Measurements from ENCODE around the gene EIF5AL1.
"Not testable (repeated sequence)": the region's sequence is repeated elsewhere in the genome, so short reads cannot be mapped to it uniquely, and the experiment has no call there.

Gene EIF5AL1

DNA sequence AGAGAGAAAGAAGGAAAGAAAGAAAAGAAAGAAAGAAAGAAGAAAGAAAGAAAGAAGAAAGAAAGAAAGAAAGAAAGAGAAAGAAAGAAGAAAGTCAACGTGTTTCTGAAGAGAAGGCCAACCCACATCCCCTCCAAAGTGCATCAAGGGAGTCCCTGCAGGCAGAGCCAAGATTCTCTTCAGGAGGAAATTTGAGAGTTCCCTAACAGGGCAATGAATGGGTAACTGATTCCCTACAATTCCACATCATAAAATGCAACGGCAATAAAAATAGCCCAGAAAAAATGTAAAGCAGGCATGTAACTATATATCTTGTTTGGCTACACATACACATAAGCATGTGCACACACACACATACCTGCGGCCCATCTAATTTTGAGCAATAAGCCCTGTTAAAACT, 32.1 kb downstream of the EIF5AL1 start:
- H3K9me3 Mint-ChIP-seq; H3K4me3 Mint-ChIP-seq; H3K27me3 Mint-ChIP-seq (ENCODE audit: low read depth); H3K36me3 Mint-ChIP-seq (ENCODE audit: low read depth); DNase-seq (ENCODE audit: low spot score); H3K27ac Mint-ChIP-seq: not testable (repeated sequence)
- H3K4me1 Mint-ChIP-seq (ENCODE audit: low read depth), result peaks cover 34% of the 10 kb centered on the region

DNA sequence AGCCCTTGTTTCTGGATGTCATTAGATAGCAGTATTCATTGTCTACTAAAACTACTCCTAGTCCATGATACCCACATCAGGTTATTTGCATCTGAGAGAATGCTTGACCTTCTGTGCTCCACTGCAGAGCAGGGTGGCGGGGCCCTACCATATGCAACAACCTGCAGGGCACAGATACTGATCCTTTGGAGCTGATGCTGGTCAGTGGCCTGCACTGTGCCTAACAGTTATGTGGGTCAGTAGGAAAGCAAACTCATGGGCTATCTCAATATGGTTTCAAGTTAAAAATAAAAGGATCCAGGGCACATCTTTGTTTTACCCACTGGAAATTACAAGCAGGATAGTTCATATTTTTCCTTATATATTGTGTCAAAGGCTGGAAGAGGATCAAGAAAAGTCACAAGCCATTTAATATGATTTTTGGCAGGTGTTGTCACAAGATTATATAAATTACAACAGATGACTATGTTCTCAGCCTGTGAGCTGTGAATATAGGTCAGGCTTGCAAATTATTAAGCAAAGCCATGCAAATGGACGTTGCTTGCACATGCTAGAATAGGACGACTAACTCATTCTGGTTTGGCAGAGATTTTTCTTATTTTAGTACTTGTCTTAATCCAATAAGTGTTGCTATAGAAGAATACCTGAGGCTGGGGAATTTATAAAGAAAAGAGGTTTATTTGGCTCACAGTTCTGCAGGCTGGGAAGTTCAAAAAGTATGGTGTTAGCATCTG, 32.8 kb downstream of the EIF5AL1 start:
- not testable (repeated sequence) for DNase-seq (ENCODE audit: low spot score); H3K9me3 Mint-ChIP-seq; H3K36me3 Mint-ChIP-seq (ENCODE audit: low read depth); H3K4me3 Mint-ChIP-seq; H3K27ac Mint-ChIP-seq; H3K27me3 Mint-ChIP-seq (ENCODE audit: low read depth)
- peaks cover 34% of the 10 kb centered on the region for H3K4me1 Mint-ChIP-seq (ENCODE audit: low read depth)

DNA sequence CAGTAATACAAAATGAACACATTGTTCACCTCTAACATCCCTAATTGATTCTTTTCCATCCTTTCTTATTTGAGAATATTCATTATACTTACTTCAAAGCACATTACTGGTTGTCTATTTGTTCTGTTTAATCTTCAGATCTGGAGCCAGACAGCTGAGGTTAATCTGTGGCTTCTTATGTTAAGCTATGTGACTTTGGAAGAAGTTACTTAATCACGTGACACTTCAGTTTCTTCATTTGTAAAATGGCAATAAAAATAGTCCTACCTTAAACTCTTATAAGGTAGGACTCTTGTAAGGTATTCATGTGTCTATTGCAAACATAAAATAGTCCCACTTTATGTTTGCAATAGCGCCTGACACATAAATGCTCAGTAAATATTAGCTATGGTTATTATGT, 34.8 kb downstream of the EIF5AL1 start:
- H3K9me3 Mint-ChIP-seq; H3K27me3 Mint-ChIP-seq (ENCODE audit: low read depth); H3K27ac Mint-ChIP-seq; DNase-seq (ENCODE audit: low spot score); H3K4me3 Mint-ChIP-seq; H3K36me3 Mint-ChIP-seq (ENCODE audit: low read depth): not testable (repeated sequence)
- H3K4me1 Mint-ChIP-seq (ENCODE audit: low read depth), result peaks cover 30% of the 10 kb centered on the region

DNA sequence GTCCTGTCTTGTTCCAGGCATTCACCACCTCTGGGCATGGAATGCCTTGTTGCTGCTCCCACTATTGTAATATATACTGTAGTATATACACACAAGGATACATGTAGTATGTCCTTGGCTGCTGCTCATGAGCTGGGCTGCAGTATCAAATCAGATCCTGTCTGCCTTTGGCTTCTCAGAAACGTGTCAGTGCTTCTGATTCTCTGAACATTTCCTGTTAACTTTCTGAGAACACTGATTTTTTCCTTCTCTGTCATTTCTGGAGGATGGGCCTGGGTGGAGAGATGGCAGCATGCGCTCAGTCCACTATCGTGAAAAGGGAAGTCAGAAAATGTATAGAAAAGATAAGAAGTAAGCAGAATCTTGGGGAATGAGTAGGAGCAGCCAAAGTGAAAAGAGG, 35.6 kb downstream of the EIF5AL1 start:
- Mint-ChIP-seq H3K27ac (peak overlapping the region; percentile 12), H3K36me3 (ENCODE audit: low read depth) (no peaks in the 10 kb centered on the region), H3K9me3 (no peaks in the 10 kb centered on the region), H3K4me3 (peak overlapping the region; percentile 27), H3K27me3 (ENCODE audit: low read depth) (peaks cover 9% of the 10 kb centered on the region), H3K4me1 (ENCODE audit: low read depth) (peaks cover 25% of the 10 kb centered on the region)
- no peak for DNase-seq (ENCODE audit: low spot score)

DNA sequence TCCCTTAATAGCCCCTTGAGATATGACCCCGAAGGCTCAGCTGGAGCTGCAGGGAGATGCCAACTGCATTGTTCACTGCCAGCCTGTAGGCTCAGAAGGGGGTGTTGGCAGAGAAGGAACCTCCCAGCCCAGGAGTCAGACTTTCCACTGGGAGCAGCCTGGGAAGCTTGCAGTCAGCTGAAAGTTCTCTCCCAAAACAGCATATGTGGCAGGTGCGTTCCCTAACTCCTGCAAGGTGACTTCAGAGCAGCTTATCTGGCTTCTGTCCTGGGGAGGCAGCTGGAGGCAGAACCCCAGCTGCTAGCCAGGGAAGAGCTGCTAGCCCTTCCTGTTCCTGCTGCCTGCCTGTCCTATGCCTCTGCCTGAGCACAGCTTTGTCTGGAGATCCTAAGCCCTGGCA, 39.8 kb downstream of the EIF5AL1 start:
- Mint-ChIP-seq H3K4me3 (no peak overlapping the region), H3K27me3 (ENCODE audit: low read depth) (peaks cover 5% of the 10 kb centered on the region), H3K9me3 (no peaks in the 10 kb centered on the region), H3K4me1 (ENCODE audit: low read depth) (peaks cover 16% of the 10 kb centered on the region), H3K27ac (no peak overlapping the region), H3K36me3 (ENCODE audit: low read depth) (no peaks in the 10 kb centered on the region)
- no peak for DNase-seq (ENCODE audit: low spot score)

DNA sequence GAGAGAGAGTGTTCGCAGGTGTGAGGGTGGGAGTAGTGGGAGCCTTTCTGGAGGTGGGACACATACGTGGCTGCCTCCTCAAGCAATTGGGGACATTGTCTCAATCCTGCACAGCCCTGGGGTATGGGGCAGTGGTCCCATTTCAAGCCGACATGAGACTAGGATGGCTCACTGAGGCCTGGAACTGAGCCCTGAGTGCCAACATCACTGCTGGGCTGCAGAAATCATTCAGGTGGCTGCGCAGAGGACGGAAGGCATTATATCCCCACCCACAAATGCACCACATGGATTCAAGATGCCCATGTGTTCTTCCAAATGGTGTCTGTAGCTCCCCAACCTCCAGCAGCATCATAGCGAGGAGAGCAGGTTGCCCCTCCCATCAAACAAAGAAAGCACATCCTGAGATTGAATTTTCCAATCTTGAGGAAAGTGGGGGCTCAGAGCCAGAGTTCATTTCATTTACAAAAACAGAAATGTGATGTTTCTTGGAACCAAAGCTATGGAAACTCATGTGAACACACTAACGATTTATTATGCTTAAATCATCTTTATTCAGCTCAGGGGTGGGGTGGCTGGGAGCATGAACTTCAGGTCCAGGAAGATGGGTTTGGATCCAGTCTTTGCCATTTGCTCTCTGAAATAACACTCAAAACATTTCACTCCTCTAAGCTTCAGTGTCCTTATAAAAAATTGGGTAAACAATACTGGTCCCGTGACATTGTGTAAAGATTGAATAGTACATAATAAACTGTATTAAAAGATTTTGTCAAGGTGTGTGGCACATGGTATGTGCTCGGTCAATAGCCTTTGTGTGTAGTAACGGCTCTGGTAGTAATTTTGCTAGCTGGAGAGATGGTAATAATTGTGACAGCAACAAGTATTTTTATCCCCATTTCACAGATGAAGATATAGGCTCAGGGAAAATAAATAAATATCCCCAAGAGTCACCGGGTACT, 43.3 kb downstream of the EIF5AL1 start:
- no peaks in the 10 kb centered on the region for H3K36me3 Mint-ChIP-seq (ENCODE audit: low read depth)
- peaks cover 2% of the 10 kb centered on the region for H3K27me3 Mint-ChIP-seq (ENCODE audit: low read depth)
- no peak overlapping the region for H3K27ac Mint-ChIP-seq
- H3K9me3 Mint-ChIP-seq, result no peaks in the 10 kb centered on the region
- no peak overlapping the region for H3K4me3 Mint-ChIP-seq
- H3K4me1 Mint-ChIP-seq (ENCODE audit: low read depth), result peaks cover 2% of the 10 kb centered on the region
- DNase-seq (ENCODE audit: low spot score), result no peak

DNA sequence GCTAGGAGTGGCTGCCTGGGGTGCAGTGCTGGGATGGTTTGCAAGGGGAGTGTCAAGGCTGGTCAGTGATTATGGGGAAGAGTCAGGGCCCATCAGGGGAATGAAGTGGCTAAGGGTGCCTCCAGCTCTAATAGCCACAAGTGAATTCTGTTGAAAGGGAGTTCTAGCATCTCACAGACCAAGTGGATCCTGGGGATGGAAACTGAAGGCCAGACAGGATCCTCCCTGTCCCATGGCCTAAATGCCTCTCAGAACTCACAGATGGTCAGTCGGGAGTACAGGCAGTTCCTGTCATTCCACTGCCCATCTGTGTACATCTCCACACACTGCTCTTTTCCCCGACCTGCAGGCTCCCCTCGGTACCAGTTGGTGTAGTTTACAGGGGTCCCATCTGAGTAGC, 44.6 kb downstream of the EIF5AL1 start:
- H3K27ac Mint-ChIP-seq; H3K36me3 Mint-ChIP-seq (ENCODE audit: low read depth); H3K4me3 Mint-ChIP-seq; DNase-seq (ENCODE audit: low spot score); H3K27me3 Mint-ChIP-seq (ENCODE audit: low read depth); H3K9me3 Mint-ChIP-seq; H3K4me1 Mint-ChIP-seq (ENCODE audit: low read depth): not testable (repeated sequence)

DNA sequence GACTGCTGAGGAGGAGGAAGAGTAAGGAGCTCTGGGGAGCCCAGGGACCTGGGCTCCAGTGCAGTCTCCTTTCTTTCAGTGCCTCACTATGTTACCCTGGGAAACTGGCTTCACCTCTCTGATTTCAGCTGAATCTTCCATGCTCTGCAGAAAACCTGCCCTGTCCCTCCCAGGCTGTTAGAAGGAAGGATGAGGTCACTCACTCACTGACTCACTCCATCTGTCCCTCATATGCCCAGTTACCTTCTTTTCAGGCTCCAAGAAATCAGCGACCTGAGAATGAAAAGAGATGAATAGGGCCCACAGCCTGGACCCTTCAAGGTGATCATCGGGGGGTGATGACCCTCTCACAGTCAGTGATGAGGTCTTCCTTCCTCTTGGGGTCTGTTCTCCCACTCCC, 47.4 kb downstream of the EIF5AL1 start:
- H3K27ac Mint-ChIP-seq, result no peak overlapping the region
- H3K9me3 Mint-ChIP-seq, result no peaks in the 10 kb centered on the region
- no peak overlapping the region for H3K4me3 Mint-ChIP-seq
- H3K27me3 Mint-ChIP-seq (ENCODE audit: low read depth), result peaks cover 16% of the 10 kb centered on the region
- no peak for DNase-seq (ENCODE audit: low spot score)
- H3K36me3 Mint-ChIP-seq (ENCODE audit: low read depth), result no peaks in the 10 kb centered on the region
- H3K4me1 Mint-ChIP-seq (ENCODE audit: low read depth), result peaks cover 3% of the 10 kb centered on the region

DNA sequence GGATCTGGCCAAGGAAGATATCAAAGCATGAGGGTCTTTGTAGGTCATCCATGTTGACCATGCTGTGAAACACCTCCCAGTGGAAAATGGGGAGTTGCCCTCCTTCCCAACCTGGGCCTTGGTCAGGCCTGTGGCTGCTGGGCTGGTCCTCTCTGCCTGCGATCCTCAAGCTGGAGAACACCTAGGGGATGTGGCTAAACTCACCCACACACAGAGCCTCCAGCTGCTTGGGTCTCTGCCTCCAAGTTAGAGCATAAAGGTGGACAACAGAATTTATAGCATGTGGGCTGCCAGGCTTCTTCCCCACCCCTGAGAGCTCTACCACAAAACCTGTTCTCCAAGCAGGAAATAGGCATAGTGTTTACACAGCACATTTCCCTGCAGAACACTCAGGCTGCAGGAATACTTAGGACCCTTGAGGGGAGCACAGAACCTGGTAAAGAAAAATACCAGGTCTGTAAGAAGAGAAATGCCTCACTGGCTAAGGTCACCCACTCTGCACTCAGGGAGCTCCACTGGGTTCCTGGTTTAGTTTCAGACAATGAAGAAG, 47.9 kb downstream of the EIF5AL1 start, which contains the start of gene SFTPA2:
SFTPA2 (minus strand) TSS at position 248 of the 550 bp plus-strand sequence. CDS start 924 bp downstream, outside the sequence.
- no peak within 1 kb of the TSS for H3K4me3 Mint-ChIP-seq
- peaks cover 3% of the 10 kb centered on the region for H3K4me1 Mint-ChIP-seq (ENCODE audit: low read depth)
- H3K27me3 Mint-ChIP-seq (ENCODE audit: low read depth), result peaks cover 16% of the 10 kb centered on the region
- H3K36me3 Mint-ChIP-seq (ENCODE audit: low read depth), result no peaks in the 10 kb centered on the region
- H3K27ac Mint-ChIP-seq, result no peak within 1 kb of the TSS
- DNase-seq (ENCODE audit: low spot score), result no peak
- no peaks in the 10 kb centered on the region for H3K9me3 Mint-ChIP-seq

DNA sequence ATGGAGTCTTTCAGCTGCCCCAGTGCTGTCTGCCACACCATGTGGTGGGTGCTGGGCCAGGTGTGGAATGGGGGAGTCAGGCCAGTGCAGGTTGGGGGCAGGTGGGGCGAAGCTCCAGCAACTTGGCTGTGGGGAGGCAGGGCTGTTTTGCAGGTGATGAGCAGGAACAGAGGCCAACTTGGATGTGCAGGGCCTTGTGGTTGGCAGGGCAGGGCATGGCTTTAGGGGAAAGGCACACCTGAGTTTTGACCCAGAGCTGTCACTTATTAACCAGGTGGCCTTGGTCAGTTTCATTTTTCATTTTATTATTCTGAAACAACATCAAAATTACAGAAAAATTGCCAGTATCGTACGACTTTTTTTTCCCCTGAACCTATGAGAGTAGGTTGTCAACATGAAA, 48.9 kb downstream of the EIF5AL1 start:
- H3K9me3 Mint-ChIP-seq, result no peaks in the 10 kb centered on the region

DNA sequence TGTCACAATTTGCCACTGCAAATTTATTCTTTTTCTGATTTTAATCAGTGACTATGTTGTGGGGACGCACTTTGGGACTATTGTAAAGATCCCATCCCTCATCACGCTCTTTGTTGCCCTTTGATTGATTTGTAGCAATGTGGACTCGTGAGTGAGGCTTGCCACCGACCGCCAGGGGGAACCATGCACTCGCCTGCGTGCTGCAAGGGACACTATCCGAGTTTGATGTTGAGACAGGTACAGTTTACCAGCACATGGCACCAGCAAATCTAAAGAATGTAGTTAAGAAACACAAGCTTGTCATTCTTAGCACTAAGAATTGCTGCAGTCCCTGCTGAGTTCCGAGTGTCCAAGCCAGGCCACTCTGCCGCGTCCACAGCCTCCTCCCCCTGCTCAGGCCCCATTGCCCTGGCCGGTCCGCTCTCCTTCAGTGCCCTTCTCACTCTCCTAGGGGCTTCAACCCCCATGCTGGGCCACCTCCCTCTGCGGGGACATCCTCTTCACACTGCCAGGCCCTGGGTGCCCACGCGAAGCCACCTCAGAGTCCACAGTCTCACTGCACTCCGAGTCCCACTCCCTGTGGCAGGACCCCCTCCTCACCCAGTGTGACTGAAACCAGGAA, 49.9 kb downstream of the EIF5AL1 start:
- Mint-ChIP-seq H3K4me1 (ENCODE audit: low read depth) (peaks cover 3% of the 10 kb centered on the region), H3K36me3 (ENCODE audit: low read depth) (no peaks in the 10 kb centered on the region), H3K4me3 (no peak overlapping the region), H3K27me3 (ENCODE audit: low read depth) (peaks cover 23% of the 10 kb centered on the region), H3K9me3 (no peaks in the 10 kb centered on the region), H3K27ac (no peak overlapping the region)
- DNase-seq (ENCODE audit: low spot score), result peak; percentile 31

More for the DNA sequence above, 48.9 kb downstream of the EIF5AL1 start:
- Mint-ChIP-seq H3K27ac (no peak overlapping the region), H3K36me3 (ENCODE audit: low read depth) (no peaks in the 10 kb centered on the region), H3K4me1 (ENCODE audit: low read depth) (peaks cover 3% of the 10 kb centered on the region), H3K4me3 (no peak overlapping the region), H3K27me3 (ENCODE audit: low read depth) (peaks cover 16% of the 10 kb centered on the region)
- no peak for DNase-seq (ENCODE audit: low spot score)

DNA sequence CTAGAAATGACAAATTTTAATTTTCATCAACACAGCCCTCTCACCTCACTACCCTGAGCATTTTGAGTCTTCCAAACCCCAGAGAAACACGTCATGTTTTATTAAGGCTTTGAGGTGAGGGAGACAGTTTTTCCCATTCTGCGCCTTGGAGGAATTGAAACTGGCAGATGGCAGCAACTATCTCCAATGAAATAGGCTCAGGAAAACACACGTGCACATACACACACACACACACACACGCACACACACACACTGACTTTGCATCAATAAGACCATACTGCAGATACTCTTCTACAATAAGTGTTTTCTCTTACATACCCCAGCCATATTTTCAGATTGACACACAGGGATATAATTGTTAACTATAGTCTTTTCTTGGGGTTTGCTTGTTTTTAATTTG, 51.1 kb downstream of the EIF5AL1 start:
- Mint-ChIP-seq H3K27me3 (ENCODE audit: low read depth) (peaks cover 32% of the 10 kb centered on the region), H3K4me1 (ENCODE audit: low read depth) (peaks cover 3% of the 10 kb centered on the region), H3K36me3 (ENCODE audit: low read depth) (no peaks in the 10 kb centered on the region), H3K27ac (no peak overlapping the region), H3K4me3 (no peak overlapping the region), H3K9me3 (no peaks in the 10 kb centered on the region)
- DNase-seq (ENCODE audit: low spot score), result no peak

Data from T-helper 2 cell treated with Interferon-gamma antibody and Interleukin-4, amounts not matched to agents 5 μg/mL and 100 μg/mL, for 36 hours (primary cell).